Neural progenitor cell (in vitro differentiated cells): ENCODE data around the gene TREM1. TPM values are rescaled to one million over a fixed set of nuclear protein-coding genes. Genes with fewer than 3 reads are reported as not detected.

Experiments used
- DNase-seq: peaks from one replicate; pipeline ENCODE4 v3.0.0-alpha.2; 2016; ENCODE audit warnings: low spot score
- H2AFZ ChIP-seq: fragments of 200-600 bp; sonication (generic); replicated peaks from 2 replicates; pipeline ENCODE4 v1.6.1; 2016; ENCODE audit warnings: antibody characterized with exemption
- H3F3A ChIP-seq: fragments of 200-600 bp; sonication (generic); 2 replicates; pipeline ENCODE4 v1.6.1; 2016; ENCODE audit warnings: antibody characterized with exemption, low read depth
- H3K27ac ChIP-seq: fragments of 200-600 bp; sonication (generic); 2 replicates; pipeline ENCODE4 v1.5.1; 2016; ENCODE audit warnings: mild to moderate bottlenecking
- H3K27me3 ChIP-seq: fragments of 200-600 bp; sonication (generic); 2 replicates; pipeline ENCODE4 v1.6.1; 2016; ENCODE audit warnings: mild to moderate bottlenecking, moderate library complexity
- H3K36me3 ChIP-seq: fragments of 200-600 bp; sonication (generic); 2 replicates; pipeline ENCODE4 v1.5.1; 2016
- H3K4me1 ChIP-seq: fragments of 200-600 bp; sonication (generic); 2 replicates; pipeline ENCODE4 v1.6.1; 2016; ENCODE audit warnings: mixed run types
- H3K4me2 ChIP-seq: fragments of 200-600 bp; sonication (generic); 2 replicates; pipeline ENCODE4 v1.6.1; 2016
- H3K4me3 ChIP-seq: fragments of 200-600 bp; sonication (generic); 2 replicates; pipeline ENCODE4 v1.5.1; 2016
- H3K79me2 ChIP-seq: fragments of 200-600 bp; sonication (generic); 2 replicates; pipeline ENCODE4 v1.6.1; 2016; ENCODE audit warnings: low read depth
- H3K9ac ChIP-seq: fragments of 200-600 bp; sonication (generic); 2 replicates; pipeline ENCODE4 v1.6.1; 2016
- H3K9me3 ChIP-seq: fragments of 200-600 bp; sonication (generic); 2 replicates; pipeline ENCODE4 v1.5.1; 2016; ENCODE audit warnings: low read depth
- H4K20me1 ChIP-seq: fragments of 200-600 bp; sonication (generic); 2 replicates; pipeline ENCODE4 v1.6.1; 2016; ENCODE audit warnings: low read depth
- H3K27ac Mint-ChIP-seq: 3 replicates; pipeline ENCODE4 v1.8.0; 2021; ENCODE audit warnings: mixed read lengths
- H3K27me3 Mint-ChIP-seq: 2 replicates; pipeline ENCODE4 v1.8.0; 2022; ENCODE audit warnings: low read depth, mild to moderate bottlenecking, inconsistent platforms, moderate library complexity, mixed read lengths; ENCODE audit not compliant: insufficient read depth
- H3K36me3 Mint-ChIP-seq: 3 replicates; pipeline ENCODE4 v1.8.0; 2021; ENCODE audit warnings: mixed read lengths
- H3K4me1 Mint-ChIP-seq: 3 replicates; pipeline ENCODE4 v1.8.0; 2021; ENCODE audit warnings: mixed read lengths
- H3K4me3 Mint-ChIP-seq: 3 replicates; pipeline ENCODE4 v1.8.0; 2021; ENCODE audit warnings: mild to moderate bottlenecking, moderate library complexity, mixed read lengths
- H3K9me3 Mint-ChIP-seq: 3 replicates; pipeline ENCODE4 v1.8.0; 2020; ENCODE audit warnings: mixed read lengths
- EZH2 ChIP-seq: fragments of 200-600 bp; sonication (generic); IDR thresholded peaks from 2 replicates; pipeline ENCODE4 v1.6.1; 2017; ENCODE audit warnings: antibody characterized with exemption, mild to moderate bottlenecking, moderate library complexity
- EZH2phosphoT487 ChIP-seq: fragments of 200-600 bp; sonication (generic); IDR thresholded peaks from 2 replicates; pipeline ENCODE4 v1.6.1; 2017; ENCODE audit warnings: antibody characterized with exemption
- total RNA-seq: library from RNA; depleted of rRNA; stranded (reverse); fragments of >200 nt; gene quantifications from 2 replicates; pipeline ENCODE4 v1.2.3, GENCODE V29; 2015; ENCODE audit warnings: low replicate concordance
- TF ChIP-seq, protein P1 (sequence below): fragments of 200-600 bp; sonication (generic); IDR thresholded peaks from 2 replicates; pipeline ENCODE4 v1.5.1; 2017; ENCODE audit warnings: antibody characterized with exemption, mild to moderate bottlenecking

Gene TREM1
- total RNA-seq, 1 donor from 2014 or later = not detected

GRCh38 chr6:41291717-41292116 is 5.2 kb upstream of the TREM1 start:
- DNase-seq = no peak
- no peaks in the 10 kb centered on the region for H3K36me3 ChIP-seq
- H3K27ac Mint-ChIP-seq = no peak overlapping the region
- H3F3A ChIP-seq = no peaks in the 10 kb centered on the region
- no peaks in the 10 kb centered on the region for H4K20me1 ChIP-seq
- H3K27ac ChIP-seq = no peak overlapping the region
- no peak overlapping the region for H3K4me3 Mint-ChIP-seq
- no peaks in the 10 kb centered on the region for H3K79me2 ChIP-seq
- H3K9ac ChIP-seq = no peak overlapping the region
- peaks cover 6% of the 10 kb centered on the region for H3K9me3 Mint-ChIP-seq
- H3K9me3 ChIP-seq = no peaks in the 10 kb centered on the region
- H2AFZ ChIP-seq = no peak overlapping the region
- no peak overlapping the region for H3K4me3 ChIP-seq
- peaks cover 2% of the 10 kb centered on the region for H3K27me3 Mint-ChIP-seq
- TF ChIP-seq, protein P1, sequence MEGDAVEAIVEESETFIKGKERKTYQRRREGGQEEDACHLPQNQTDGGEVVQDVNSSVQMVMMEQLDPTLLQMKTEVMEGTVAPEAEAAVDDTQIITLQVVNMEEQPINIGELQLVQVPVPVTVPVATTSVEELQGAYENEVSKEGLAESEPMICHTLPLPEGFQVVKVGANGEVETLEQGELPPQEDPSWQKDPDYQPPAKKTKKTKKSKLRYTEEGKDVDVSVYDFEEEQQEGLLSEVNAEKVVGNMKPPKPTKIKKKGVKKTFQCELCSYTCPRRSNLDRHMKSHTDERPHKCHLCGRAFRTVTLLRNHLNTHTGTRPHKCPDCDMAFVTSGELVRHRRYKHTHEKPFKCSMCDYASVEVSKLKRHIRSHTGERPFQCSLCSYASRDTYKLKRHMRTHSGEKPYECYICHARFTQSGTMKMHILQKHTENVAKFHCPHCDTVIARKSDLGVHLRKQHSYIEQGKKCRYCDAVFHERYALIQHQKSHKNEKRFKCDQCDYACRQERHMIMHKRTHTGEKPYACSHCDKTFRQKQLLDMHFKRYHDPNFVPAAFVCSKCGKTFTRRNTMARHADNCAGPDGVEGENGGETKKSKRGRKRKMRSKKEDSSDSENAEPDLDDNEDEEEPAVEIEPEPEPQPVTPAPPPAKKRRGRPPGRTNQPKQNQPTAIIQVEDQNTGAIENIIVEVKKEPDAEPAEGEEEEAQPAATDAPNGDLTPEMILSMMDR = no peak
- TF ChIP-seq EZH2phosphoT487 = no peak
- no peak for TF ChIP-seq EZH2
- no peaks in the 10 kb centered on the region for H3K36me3 Mint-ChIP-seq
- H3K4me1 ChIP-seq = no peaks in the 10 kb centered on the region
- no peaks in the 10 kb centered on the region for H3K27me3 ChIP-seq
- no peak overlapping the region for H3K4me2 ChIP-seq
- peaks cover 44% of the 10 kb centered on the region for H3K4me1 Mint-ChIP-seq

DNA sequence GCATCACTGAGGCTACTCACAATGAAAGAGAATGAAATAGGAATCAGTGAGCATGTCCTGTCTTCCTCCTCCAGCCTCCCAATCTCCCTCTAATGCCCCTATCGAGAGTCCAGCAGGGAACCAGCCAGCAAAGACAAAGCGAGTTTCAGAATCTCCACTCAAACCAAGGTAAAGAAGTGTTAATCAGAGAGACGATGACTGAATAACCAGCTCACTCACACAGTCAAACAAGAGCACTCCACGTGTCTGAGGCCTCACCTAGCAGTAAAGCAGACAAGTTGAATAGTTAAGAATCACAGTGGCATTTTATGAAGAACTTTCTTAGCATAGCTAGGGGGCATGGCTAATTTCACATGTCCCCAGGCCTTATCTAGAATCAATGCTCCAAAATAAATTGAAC is 3.3 kb upstream of the TREM1 start:
- Histone ChIP-seq H3K27me3 (no peaks in the 10 kb centered on the region), H3K9me3 (no peaks in the 10 kb centered on the region), H4K20me1 (no peaks in the 10 kb centered on the region), H3F3A (no peaks in the 10 kb centered on the region), H3K4me2 (no peak overlapping the region), H3K36me3 (no peaks in the 10 kb centered on the region), H3K4me3 (no peak overlapping the region), H3K4me1 (no peaks in the 10 kb centered on the region), H3K9ac (no peak overlapping the region), H3K27ac (no peak overlapping the region), H2AFZ (peak overlapping the region; percentile 21), H3K79me2 (no peaks in the 10 kb centered on the region)
- H3K27ac Mint-ChIP-seq = no peak overlapping the region
- H3K27me3 Mint-ChIP-seq = peaks cover 2% of the 10 kb centered on the region
- no peaks in the 10 kb centered on the region for H3K36me3 Mint-ChIP-seq
- H3K4me3 Mint-ChIP-seq = no peak overlapping the region
- TF ChIP-seq, protein P1 = no peak
- TF ChIP-seq EZH2phosphoT487 = no peak
- TF ChIP-seq EZH2 = no peak
- no peaks in the 10 kb centered on the region for H3K9me3 Mint-ChIP-seq
- peak; percentile 15 for DNase-seq
- H3K4me1 Mint-ChIP-seq = peaks cover 43% of the 10 kb centered on the region

- Histone ChIP-seq H3F3A (no peaks in the 10 kb centered on the region), H2AFZ (no peak overlapping the region), H3K79me2 (no peaks in the 10 kb centered on the region), H3K9ac (no peak overlapping the region), H3K27ac (no peak overlapping the region), H3K9me3 (no peaks in the 10 kb centered on the region), H4K20me1 (no peaks in the 10 kb centered on the region), H3K36me3 (no peaks in the 10 kb centered on the region), H3K4me3 (no peak overlapping the region), H3K27me3 (no peaks in the 10 kb centered on the region), H3K4me1 (no peaks in the 10 kb centered on the region), H3K4me2 (no peak overlapping the region)
- Mint-ChIP-seq H3K27me3 (peaks cover 5% of the 10 kb centered on the region), H3K9me3 (peaks cover 2% of the 10 kb centered on the region), H3K36me3 (no peaks in the 10 kb centered on the region), H3K4me3 (no peak overlapping the region), H3K4me1 (peaks cover 38% of the 10 kb centered on the region), H3K27ac (no peak overlapping the region)
- no peak for DNase-seq
- TF ChIP-seq EZH2 = no peak
- TF ChIP-seq, protein P1 = no peak
- TF ChIP-seq EZH2phosphoT487 = no peak
Observed at GRCh38 chr6:41288754-41289129, 2.3 kb upstream of the TREM1 start.
